GM21526 (cell line): ENCODE results near the gene MYL4.
"Not testable (repeated sequence)": the region's sequence is repeated elsewhere in the genome, so short reads cannot be mapped to it uniquely, and the experiment has no call there.

Source experiments
- ATAC-seq: cut with Tn5 transposase; IDR thresholded peaks from one replicate; pipeline ENCODE4 v1.9.1; 2021; ENCODE audit warnings: moderate library complexity; ENCODE audit not compliant: unreplicated experiment, low FRiP score

The MYL4 gene

GRCh38 chr17:47219621-47220475, 10.7 kb downstream of the MYL4 start:
- ATAC-seq: no peak

- ATAC-seq: no peak
Observed at GRCh38 chr17:47220531-47220999, 11.4 kb downstream of the MYL4 start.

GRCh38 chr17:47221154-47221553, 12.0 kb downstream of the MYL4 start:
- no peak for ATAC-seq

DNA sequence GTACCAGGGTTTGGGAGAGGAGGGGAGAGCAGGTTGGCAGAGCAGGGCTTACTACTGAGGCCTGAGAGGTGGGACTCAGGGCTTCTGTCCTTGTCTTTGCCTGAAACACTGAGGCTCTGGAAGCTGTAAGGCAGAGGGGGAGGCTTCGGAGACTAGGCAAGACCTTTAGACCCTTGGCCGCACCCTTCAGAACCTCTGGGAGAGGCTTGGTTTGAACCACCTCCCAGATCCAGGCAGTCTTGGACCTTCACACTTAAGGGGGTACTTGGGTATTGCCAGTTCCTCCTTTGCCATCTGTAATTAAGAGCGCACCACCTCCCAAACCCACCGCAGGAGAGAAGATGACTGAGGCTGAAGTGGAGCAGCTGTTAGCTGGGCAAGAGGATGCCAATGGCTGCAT, 12.9 kb downstream of the MYL4 start:
- no peak for ATAC-seq

GRCh38 chr17:47223007-47223406, 13.9 kb downstream of the MYL4 start:
- no peak for ATAC-seq

- ATAC-seq: no peak
Observed at GRCh38 chr17:47223460-47223859, 14.3 kb downstream of the MYL4 start.

GRCh38 chr17:47224077-47224476, 14.9 kb downstream of the MYL4 start:
- not testable (repeated sequence) for ATAC-seq

DNA sequence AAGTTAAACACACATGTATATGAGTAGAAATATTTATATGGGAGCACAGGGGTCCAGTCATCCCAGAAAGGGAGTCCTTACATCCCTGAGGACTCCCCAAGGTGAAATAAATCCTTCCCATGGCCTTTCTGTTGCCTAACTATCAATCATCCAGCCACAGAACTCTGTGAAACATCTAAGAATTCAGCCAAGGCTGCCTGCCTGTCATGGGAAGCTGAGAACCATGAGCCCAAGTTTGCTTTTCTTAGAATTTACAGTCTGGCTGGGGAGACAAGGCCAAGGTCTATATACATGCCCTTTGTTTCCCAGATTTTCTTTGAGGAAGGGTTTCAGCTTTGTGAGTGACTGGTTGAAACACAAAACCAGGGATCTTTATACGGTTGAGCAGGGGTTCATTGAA, 15.8 kb downstream of the MYL4 start:
- ATAC-seq: no peak

DNA sequence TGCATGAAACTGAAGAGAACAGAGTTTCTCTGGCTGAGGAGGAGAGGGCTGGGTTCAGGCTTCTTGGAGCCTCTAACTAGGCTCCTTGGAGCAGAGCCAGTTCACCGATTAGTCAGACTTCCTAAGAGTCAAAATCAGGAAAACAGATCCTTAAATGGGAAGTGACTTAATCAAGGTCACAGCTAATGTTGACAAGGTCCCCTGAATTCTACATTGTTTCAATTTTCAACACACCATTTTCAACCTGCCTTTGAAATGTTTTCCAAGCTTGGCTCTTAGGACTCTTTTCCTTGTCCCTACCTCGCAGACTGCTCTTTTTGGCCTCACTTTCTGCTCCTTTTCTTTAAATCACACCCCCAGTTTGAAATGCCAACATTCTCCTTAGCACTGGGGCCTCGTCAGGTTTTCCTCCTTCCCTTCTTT, 16.3 kb downstream of the MYL4 start:
- no peak for ATAC-seq

- no peak for ATAC-seq
Observed at GRCh38 chr17:47225911-47226688, 17.0 kb downstream of the MYL4 start.

DNA sequence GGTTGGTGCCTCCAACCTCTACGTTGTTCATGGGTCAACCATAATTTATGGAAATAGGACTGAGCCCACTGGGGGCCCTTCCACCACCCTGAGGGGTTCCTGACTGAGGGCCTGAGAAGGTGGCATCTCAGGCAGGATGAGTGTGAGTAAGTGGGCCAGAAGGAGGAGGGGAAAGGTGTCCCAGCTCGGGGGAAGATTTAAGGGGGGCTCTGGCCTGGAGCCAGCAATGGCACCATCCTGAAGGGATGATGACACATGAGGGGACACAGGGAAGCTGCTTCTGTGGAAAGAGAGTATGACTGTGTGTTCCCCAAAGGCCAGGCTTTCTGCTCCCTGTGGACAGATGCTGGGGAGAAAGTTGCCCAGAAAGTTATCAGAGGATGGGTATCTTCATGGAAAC, 18.7 kb downstream of the MYL4 start:
- ATAC-seq: no peak

GRCh38 chr17:47229535-47230443, 20.6 kb downstream of the MYL4 start:
- ATAC-seq: no peak

GRCh38 chr17:47230864-47231263, 21.7 kb downstream of the MYL4 start:
- ATAC-seq: no peak

GRCh38 chr17:47231334-47231733, 22.2 kb downstream of the MYL4 start:
- no peak for ATAC-seq

- ATAC-seq: no peak
Observed at GRCh38 chr17:47231866-47232265, 22.7 kb downstream of the MYL4 start.

GRCh38 chr17:47232465-47232864, 23.3 kb downstream of the MYL4 start:
- no peak for ATAC-seq

DNA sequence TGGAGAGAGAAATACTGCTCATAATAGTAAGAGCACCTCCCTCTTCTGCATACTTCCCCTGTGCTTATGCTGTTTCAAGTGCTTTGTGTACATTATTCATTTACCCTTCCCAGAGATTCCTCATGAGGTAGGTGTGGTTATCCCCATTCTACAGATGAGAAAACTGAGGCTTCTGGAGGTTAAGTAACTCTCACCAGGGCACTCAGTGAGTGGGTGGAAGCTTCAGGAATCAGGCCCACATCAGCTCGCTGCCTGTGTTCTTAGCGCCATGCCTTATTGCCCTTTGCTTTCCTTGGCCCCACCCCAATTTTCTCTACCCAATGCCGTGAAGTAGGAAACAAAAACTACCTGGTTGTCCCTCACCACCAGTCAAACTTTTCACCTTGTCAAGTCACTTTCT, 26.4 kb downstream of the MYL4 start:
- ATAC-seq: no peak

GRCh38 chr17:47235923-47236322, 26.8 kb downstream of the MYL4 start:
- no peak for ATAC-seq

DNA sequence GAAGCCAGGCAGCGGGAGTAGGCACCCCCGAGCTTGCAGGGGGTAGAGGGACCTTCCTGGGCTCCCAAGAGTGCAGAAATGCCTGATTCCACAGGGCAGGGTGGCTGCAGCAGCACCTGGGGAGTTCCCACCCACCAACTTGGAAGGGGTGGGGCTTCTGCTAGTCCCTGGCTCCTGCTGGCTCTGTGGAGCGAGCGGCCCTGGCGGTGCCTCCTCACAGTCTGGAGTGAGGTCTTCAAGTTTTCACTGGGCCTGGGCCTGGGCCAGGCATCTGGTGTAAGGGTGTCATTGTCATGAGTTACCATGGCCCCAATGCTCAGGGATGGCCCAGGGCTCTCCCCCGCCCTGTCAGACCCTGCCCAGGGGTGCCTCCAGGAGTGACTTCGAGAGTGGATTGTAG, 28.7 kb downstream of the MYL4 start:
- no peak for ATAC-seq

GRCh38 chr17:47238321-47239010, 29.3 kb downstream of the MYL4 start:
- no peak for ATAC-seq
